Lower leg skin (tissue), 3 donors: ENCODE data around the gene CALCR.

ENCODE experiments used
- POLR2A ChIP-seq, 2 donors: fragments of 450-650 bp; IDR thresholded peaks; one replicate each; pipeline ENCODE4 v1.6.1; 2016 to 2017; ENCODE audit warnings: antibody characterized with exemption in 2 of 2, mild to moderate bottlenecking in 1 of 2, moderate library complexity in 1 of 2
- TF ChIP-seq, protein P1 (sequence below), 3 donors: fragments of 450-650 bp; IDR thresholded peaks; one replicate each; pipeline ENCODE4 v1.5.1; 2016; ENCODE audit warnings: antibody characterized with exemption in 3 of 3, mild to moderate bottlenecking in 3 of 3, moderate library complexity in 2 of 3

DNA sequence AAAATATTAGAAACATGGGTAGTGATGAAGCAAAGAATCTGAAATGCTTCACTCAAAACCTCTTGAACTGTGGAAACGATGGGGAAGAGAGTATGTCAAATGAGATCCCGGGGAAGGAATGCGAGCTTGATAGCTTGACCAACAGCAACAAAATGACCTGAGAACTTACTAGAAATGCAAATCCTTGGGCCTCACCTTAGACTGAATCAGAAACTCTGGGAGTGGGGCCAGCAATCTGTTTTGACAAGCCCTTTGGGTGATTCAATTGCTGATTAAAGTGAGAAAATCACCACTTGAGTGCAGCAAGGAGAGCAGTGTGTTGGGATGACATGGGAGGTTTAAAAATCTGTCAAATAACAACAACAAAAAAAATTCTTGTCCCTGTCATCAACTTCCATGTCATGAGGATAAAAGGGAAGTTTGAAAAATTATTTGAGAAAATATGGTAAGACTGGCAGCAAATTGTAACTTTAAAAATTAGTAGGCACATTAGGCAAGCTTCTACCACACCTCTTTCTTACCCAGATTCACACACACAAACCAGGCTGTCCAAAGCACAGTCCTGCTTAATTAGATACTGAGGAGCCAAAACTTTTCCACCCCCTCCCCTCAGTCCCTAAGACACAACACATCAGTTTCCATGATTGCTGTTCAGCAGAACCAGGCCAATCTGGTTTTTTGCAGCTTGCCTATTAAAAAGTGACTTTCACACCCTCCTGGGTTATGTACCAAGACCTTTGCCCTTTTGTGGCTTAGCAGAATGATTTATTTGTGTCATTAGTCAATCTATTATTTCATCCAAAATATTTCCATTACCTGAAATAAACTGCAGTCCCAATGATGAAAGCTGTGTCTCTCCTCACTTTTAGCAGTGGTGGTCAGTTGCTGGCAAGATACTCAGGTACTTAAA lies 15.6 kb downstream of the CALCR start:
- no peak for TF ChIP-seq POLR2A (IDR thresholded peaks at IDR 0.05)
- TF ChIP-seq, protein P1, sequence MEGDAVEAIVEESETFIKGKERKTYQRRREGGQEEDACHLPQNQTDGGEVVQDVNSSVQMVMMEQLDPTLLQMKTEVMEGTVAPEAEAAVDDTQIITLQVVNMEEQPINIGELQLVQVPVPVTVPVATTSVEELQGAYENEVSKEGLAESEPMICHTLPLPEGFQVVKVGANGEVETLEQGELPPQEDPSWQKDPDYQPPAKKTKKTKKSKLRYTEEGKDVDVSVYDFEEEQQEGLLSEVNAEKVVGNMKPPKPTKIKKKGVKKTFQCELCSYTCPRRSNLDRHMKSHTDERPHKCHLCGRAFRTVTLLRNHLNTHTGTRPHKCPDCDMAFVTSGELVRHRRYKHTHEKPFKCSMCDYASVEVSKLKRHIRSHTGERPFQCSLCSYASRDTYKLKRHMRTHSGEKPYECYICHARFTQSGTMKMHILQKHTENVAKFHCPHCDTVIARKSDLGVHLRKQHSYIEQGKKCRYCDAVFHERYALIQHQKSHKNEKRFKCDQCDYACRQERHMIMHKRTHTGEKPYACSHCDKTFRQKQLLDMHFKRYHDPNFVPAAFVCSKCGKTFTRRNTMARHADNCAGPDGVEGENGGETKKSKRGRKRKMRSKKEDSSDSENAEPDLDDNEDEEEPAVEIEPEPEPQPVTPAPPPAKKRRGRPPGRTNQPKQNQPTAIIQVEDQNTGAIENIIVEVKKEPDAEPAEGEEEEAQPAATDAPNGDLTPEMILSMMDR (IDR thresholded peaks at IDR 0.05), result no peak
